HK-2 (cell line): Measurements from ENCODE around the gene PRKG1.
"Not testable (repeated sequence)": the region's sequence is repeated elsewhere in the genome, so short reads cannot be mapped to it uniquely, and the experiment has no call there.

Experiments
- DNase-seq: peaks from one replicate; pipeline ENCODE4 v3.0.0-alpha.2; 2018; ENCODE audit not compliant: unreplicated experiment

PRKG1 gene

GRCh38 chr10:51643734-51644133 lies 569.4 kb downstream of the PRKG1 start:
- no peak for DNase-seq

GRCh38 chr10:51649064-51649463 lies 574.8 kb downstream of the PRKG1 start:
- no peak for DNase-seq

DNA sequence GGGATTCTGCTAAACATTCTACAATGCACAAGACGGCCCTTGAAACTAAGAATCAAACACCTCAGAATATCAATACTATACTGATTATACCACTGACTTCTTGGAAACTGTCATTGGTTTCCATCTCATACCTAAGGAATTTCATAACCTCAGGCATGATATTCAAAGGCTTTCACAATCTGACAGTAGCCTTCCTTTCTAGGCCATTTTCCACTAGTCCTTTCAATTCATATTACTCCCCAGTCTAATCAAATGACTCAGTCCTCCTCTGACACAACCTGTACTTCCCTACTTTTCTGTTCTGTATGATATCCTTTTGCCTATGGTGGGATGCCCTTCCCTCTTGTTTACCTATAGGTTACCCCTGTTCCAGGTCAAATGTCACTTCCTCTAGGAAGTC lies 576.8 kb downstream of the PRKG1 start:
- DNase-seq, result no peak

GRCh38 chr10:51653025-51653424 lies 578.7 kb downstream of the PRKG1 start:
- no peak for DNase-seq

DNA sequence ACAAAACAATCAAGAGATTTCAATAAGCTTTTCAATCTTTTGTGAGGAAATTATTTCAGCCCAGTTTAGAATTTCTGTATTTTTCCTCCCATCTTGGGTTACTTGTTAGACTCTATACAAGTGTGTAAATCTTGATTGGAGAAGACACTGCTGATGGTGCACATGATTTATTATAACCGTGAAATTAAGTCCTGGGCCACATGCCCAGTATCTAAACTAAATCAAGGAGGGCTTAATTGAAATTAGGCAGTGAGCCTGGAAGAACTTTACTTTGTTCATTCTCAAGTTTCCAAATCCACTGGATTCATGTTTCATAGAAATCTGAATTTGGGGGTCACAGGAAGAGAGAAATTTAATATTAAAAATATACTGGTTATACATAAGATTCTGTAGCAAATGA lies 580.6 kb downstream of the PRKG1 start:
- no peak for DNase-seq

- DNase-seq, result no peak
These were observed 582.2 kb downstream of the PRKG1 start for GRCh38 chr10:51656503-51656902.

- DNase-seq, result no peak
These were observed 583.7 kb downstream of the PRKG1 start for GRCh38 chr10:51658000-51658399.

DNA sequence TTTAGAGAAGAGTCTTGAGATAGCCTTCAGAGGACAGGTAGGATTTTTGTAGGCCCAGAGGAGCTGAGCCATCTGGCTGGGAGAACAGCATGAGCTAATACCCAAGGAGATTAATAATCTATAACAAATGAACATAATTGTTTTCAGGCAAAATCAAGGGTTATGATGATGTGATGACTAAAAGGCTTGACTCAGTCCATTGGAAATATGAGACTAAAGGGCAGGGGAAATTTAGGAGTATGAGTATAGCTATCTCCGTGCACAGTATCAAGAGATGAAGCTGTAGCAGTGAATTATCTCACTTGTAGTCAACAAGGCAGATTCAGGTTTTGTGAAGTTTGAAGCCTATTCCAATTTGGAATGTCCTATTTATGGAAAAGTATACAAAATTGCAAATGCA lies 585.1 kb downstream of the PRKG1 start:
- no peak for DNase-seq

DNA sequence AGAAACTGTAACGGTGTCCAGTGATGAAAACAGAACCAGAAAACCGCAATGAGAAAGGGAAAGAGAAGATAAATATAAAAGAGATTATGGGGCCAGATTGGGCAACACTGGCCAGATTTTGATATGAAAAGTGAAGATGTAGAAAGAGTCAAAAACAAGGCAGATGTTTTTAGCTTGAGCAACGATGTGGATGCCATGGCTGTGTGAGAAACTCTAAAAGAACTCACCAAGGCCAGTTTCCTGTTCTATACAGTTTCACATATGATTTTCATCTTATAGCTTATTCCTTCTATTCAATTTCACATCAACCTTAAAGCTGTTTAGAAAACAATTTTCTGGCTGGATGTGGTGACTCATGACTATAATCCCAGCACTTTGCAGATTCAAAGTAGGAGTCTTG lies 588.8 kb downstream of the PRKG1 start:
- no peak for DNase-seq

- DNase-seq, result no peak
These were observed 592.2 kb downstream of the PRKG1 start for GRCh38 chr10:51666456-51666855.

DNA sequence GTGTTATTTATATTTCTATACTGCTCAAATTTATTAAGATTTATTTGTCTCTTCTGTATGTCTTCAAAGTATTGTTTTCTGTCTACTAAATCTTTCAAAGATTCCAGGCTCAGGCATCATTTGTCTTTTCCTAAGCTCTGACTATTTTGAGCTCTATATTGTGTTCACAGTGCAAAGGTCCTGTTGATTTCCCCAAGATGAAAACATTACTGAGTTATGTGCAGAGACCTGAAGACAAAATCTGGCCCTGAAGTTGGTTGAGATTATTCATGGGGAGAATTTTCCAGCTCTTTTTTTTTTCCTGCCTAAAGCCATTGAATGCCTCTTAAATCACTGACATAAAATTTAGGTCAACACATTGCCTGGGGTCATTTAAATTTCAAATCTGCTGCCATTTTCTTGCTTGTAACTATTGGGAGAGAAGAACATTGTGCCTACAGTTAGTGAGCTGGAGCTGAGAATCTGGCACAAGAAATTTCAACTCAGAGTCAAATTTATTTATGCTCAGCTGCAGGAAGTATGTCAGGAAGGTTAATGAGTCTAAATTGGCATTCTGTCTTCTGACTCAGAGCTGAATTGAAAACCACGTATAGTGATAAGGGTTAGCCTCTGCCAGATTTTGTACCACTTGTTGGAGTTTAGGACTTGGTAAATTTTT lies 593.5 kb downstream of the PRKG1 start:
- DNase-seq, result no peak

GRCh38 chr10:51668336-51668689 lies 594.0 kb downstream of the PRKG1 start:
- no peak for DNase-seq

- DNase-seq, result no peak
These were observed 594.8 kb downstream of the PRKG1 start for GRCh38 chr10:51669041-51669440.

DNA sequence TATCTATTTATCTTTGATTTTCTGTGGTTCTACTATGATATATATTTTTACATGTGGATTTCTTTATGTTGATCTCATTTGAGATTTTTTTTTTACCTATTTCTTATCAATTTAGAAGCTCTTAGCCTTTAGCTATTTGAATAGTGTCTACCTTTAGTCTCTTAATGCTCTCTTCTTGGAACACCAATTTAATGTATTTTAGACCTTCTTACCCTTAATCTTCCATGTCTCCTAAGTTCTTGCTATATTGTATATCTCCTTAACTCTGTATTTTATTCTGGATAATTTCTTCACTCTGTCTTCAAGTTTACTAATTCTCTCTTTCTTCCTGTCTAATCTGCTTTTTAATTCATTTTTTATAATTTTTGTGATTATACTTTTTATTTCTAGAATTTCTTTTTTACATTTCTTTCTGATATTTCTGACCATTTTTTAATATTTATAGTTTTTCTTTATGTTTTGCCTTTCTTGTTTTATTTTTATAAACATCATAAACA lies 597.8 kb downstream of the PRKG1 start:
- DNase-seq, result no peak

DNA sequence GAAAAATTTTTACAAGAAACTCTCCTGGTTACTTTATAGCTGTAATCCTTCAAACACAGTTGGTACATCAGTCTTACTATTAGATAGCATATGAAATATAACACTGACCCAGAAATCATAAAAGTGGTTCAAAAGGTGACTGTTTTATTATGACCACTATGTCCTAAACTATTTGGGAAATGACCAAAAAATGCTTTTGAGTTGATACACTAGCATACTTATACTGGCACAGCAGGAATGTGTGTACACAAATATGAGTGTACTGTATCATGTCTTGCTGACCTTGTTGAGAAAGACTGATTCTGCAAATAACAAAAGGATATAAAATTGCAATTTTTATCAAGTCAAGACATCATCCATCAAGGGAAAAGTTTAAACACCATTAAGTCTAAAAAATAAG lies 600.8 kb downstream of the PRKG1 start:
- no peak for DNase-seq

DNA sequence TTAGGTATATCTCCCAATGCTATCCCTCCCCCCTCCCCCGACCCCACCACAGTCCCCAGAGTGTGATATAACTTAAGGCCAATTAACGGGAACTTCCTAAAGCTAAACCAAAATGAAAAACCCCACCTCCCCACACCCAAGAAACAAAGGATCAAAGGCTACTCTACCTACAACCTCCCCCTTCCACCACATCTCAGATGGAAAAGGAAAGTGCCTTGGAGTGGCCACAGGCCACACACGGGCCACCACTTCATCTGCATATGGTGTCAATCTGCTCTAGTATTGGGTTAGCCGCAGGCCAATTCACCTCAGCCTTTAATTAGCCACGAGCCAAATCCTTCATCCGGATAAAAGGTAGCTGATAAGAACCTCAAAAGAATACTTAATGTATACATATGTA lies 605.6 kb downstream of the PRKG1 start:
- DNase-seq, result no peak

GRCh38 chr10:51683031-51683691 lies 608.9 kb downstream of the PRKG1 start:
- no peak for DNase-seq

DNA sequence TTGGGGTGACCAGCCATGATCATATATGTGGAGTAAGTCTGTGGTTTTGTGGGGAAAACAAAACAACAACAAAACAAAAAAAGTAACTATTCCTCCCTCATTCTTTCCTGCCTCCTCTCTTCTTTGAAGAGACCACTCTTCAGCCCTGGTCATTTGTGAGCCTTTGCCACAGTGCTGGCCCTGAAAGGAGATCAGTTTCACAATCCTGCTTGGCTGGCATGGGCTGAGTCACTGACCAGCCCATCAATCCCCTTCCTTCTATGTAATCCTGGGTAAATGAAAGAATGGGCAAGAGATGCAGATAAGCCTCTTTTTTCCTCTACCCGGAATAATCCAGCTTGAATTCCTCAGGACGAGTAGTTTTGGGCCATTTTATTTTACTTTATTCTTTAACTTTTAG lies 611.5 kb downstream of the PRKG1 start:
- DNase-seq, result no peak

GRCh38 chr10:51687296-51687695 lies 613.0 kb downstream of the PRKG1 start:
- DNase-seq, result no peak

- DNase-seq, result not testable (repeated sequence)
These were observed 614.5 kb downstream of the PRKG1 start for GRCh38 chr10:51688826-51689225.

DNA sequence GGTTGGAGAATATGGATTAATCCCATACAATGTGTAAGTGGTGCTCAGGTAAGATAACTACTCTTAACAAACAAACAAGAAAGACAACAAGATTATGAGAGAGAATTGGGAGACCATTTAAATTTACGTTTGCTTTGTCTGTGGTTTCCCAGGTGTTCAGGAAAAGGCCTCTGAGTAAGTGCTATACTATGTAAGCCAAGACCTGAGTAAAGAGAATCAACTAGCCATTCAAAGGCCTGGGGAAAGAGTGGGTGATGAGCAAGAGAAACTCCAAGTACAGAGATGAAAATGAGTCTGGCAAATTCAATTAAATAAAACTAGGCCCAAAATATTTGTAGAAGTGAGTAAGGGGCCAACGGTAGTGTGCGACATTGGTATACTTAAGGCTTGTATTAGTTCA lies 615.2 kb downstream of the PRKG1 start:
- DNase-seq, result no peak

- DNase-seq, result no peak
These were observed 616.8 kb downstream of the PRKG1 start for GRCh38 chr10:51691135-51691534.

DNA sequence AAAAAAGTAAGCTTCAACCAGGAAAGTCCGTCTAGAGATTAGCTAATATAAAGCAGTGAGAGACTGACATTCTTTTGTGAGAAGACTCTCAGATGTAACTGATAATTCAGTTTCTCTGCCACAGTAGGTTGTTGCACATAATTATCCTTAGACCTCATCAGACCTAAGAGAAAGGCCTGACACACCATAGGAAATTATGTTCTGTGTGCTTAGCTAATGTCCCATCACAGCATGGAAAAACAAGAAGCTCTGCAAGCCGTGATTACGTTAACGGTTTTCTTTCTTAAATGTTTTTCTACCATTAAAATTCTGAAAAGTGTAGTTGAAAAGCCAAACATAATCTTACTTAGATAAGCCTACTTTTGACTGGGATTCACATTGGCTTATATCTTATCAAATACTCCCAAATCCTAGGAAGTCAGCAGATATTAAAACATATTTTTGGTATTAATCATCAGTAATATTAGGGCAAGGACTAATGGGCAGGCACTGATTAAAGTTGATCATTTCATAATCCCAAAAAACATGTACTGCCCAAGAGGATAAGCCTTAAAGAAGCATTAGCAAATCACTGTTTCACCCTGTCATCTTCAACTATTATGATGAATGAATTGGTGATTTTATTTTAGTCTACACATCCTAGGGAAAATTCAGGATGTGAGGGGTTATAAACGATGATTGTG lies 619.9 kb downstream of the PRKG1 start:
- no peak for DNase-seq
